ENCODE data around the gene KCNJ11.

The KCNJ11 gene

GRCh38 chr11:17382046-17382728 lies 6.3 kb downstream of the KCNJ11 start:
- no peak for TF ChIP-seq TAF1 (IDR thresholded peaks at IDR 0.05; ENCODE audit: borderline replicate concordance, insufficient read depth, low read length)
- TF ChIP-seq FOXP2 (optimal IDR thresholded peaks at IDR 0.05; ENCODE audit: borderline replicate concordance, extremely low read depth, extremely low read length, insufficient read depth): no peak

DNA sequence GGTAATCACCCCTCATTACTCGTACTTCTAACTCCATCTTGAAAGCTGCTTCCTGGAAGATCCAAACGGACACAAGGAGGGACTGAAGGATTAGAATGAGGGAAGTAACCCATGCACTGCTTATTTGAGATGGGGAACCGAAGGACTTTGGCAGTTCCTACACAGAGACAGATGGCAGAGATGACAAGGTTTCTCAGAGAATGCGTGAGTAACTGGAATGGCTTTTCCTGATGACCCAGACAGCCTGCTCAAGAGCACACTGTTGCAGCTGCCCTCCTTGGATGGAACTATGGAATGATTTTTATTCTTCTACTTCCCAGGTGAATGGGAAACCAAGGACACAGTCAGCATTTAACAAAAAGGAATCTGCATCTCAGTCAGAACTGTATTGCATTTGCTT lies 7.3 kb downstream of the KCNJ11 start:
- TF ChIP-seq FOXP2 (optimal IDR thresholded peaks at IDR 0.05; ENCODE audit: borderline replicate concordance, extremely low read depth, extremely low read length, insufficient read depth): no peak

DNA sequence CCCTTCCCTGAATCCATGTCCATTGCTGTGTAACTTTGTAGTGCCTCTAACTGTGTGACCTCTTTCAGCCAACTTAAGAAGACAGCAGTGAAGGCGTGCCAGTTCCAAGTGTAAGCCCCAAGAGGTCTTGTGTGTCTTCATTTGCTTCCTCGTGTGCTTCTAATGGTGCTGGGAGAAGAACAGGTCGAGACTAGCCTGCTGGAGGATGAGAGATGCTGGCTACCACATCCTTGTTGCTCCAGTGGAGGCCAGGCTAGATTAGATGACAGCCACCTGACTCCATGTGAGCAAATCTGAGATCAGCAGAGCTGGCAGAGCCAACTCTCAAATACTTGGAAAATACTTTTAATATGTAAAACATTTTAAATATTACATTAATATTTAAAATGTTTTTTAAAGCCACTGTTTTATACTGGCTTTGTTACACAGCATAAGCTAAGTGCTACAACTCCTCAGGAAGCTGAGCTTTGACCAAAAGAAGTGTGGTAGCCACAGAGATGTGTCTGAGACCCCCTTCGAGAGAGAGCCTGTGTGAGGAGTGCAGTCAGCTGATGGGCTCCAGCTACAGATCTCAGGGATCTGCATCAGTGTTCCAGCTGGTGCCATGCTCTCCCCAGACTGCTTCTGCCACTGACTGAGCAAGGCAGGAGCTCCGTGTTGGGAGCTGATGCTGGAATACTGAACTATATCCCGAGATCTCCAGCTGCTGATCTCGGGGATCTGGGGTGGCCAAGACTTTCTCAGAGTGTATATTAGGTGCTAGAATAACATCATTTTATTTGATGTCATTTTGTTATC lies 8.9 kb downstream of the KCNJ11 start:
- TF ChIP-seq REST (IDR thresholded peaks at IDR 0.05; ENCODE audit: insufficient read depth in 1 of 2, low read depth in 2 of 2, low read length in 2 of 2) (no peak), POLR2AphosphoS5 (IDR thresholded peaks at IDR 0.05; ENCODE audit: low read depth, low read length) (no peak), TAF1 (IDR thresholded peaks at IDR 0.05; ENCODE audit: borderline replicate concordance, insufficient read depth, low read length) (no peak), SIN3A (IDR thresholded peaks at IDR 0.05; ENCODE audit: borderline replicate concordance, insufficient read depth, low read length) (no peak), FOXP2 (optimal IDR thresholded peaks at IDR 0.05; ENCODE audit: borderline replicate concordance, extremely low read depth, extremely low read length, insufficient read depth) (no peak)

DNA sequence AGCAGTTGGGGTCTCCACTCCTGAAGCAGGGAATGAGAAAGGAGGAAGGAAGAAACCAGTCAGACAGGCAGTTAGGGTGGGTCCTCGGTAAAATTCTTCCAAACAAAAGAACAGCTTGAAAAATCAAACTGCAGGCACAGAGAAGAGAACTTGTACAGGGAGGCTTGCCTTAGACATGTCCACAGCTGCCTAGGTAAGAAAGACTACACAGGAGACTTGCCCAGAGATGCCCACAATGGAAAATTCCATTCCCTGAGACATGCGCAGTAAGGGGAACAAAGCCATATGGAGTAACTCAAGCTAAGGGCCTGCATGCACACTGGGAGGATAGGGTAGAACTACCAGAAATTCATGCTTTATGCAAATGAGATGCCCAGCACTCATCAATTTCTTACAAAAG lies 9.8 kb downstream of the KCNJ11 start:
- TF ChIP-seq SIN3A (IDR thresholded peaks at IDR 0.05; ENCODE audit: borderline replicate concordance, insufficient read depth, low read length): no peak
- TF ChIP-seq REST (IDR thresholded peaks at IDR 0.05; ENCODE audit: insufficient read depth in 1 of 2, low read depth in 2 of 2, low read length in 2 of 2): no peak
- no peak for TF ChIP-seq FOXP2 (optimal IDR thresholded peaks at IDR 0.05; ENCODE audit: borderline replicate concordance, extremely low read depth, extremely low read length, insufficient read depth)
- no peak for TF ChIP-seq POLR2AphosphoS5 (IDR thresholded peaks at IDR 0.05; ENCODE audit: low read depth, low read length)
- TF ChIP-seq TAF1 (IDR thresholded peaks at IDR 0.05; ENCODE audit: borderline replicate concordance, insufficient read depth, low read length): no peak

GRCh38 chr11:17376493-17376892 lies 12.0 kb downstream of the KCNJ11 start:
- TF ChIP-seq TAF1 (IDR thresholded peaks at IDR 0.05; ENCODE audit: borderline replicate concordance, insufficient read depth, low read length): no peak
- no peak for TF ChIP-seq SIN3A (IDR thresholded peaks at IDR 0.05; ENCODE audit: borderline replicate concordance, insufficient read depth, low read length)
- no peak for TF ChIP-seq FOXP2 (optimal IDR thresholded peaks at IDR 0.05; ENCODE audit: borderline replicate concordance, extremely low read depth, extremely low read length, insufficient read depth)
- no peak for TF ChIP-seq POLR2AphosphoS5 (IDR thresholded peaks at IDR 0.05; ENCODE audit: low read depth, low read length)
- no peak for TF ChIP-seq REST (IDR thresholded peaks at IDR 0.05; ENCODE audit: insufficient read depth in 1 of 2, low read depth in 2 of 2, low read length in 2 of 2)

- no peak for TF ChIP-seq FOXP2 (optimal IDR thresholded peaks at IDR 0.05; ENCODE audit: borderline replicate concordance, extremely low read depth, extremely low read length, insufficient read depth)
- TF ChIP-seq REST (IDR thresholded peaks at IDR 0.05; ENCODE audit: insufficient read depth in 1 of 2, low read depth in 2 of 2, low read length in 2 of 2): no peak
- no peak for TF ChIP-seq SIN3A (IDR thresholded peaks at IDR 0.05; ENCODE audit: borderline replicate concordance, insufficient read depth, low read length)
- no peak for TF ChIP-seq TAF1 (IDR thresholded peaks at IDR 0.05; ENCODE audit: borderline replicate concordance, insufficient read depth, low read length)
- no peak for TF ChIP-seq POLR2AphosphoS5 (IDR thresholded peaks at IDR 0.05; ENCODE audit: low read depth, low read length)
Measured at GRCh38 chr11:17375547-17375946, 12.9 kb downstream of the KCNJ11 start.

Measured in PFSK-1 (cell line).